ENCODE measurements around the gene NRG2.

NRG2 gene

GRCh38 chr5:140007311-140007710, 35.8 kb downstream of the NRG2 start:
- FAIRE-seq = no peak

DNA sequence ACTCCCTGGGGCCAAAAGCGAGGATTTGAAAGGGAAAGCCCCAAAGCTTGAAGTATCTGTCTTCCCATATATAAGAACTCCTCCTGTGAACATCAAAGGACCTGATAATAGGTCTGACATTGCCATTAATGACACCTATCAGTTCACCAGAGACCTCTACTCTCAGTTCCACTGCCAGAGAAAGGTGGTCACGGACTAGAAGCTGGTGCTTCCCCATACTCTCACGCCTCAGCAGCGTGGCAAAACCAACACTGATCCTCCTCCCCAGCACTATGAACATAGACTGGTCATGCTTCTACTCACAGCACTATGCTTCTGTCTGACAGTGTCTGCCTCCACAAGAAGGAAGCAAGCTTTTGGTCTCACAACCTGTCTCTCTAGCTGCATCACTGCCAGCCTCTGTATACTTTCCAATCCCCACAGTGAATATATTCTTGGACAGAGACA, 37.9 kb downstream of the NRG2 start:
- no peak for FAIRE-seq

DNA sequence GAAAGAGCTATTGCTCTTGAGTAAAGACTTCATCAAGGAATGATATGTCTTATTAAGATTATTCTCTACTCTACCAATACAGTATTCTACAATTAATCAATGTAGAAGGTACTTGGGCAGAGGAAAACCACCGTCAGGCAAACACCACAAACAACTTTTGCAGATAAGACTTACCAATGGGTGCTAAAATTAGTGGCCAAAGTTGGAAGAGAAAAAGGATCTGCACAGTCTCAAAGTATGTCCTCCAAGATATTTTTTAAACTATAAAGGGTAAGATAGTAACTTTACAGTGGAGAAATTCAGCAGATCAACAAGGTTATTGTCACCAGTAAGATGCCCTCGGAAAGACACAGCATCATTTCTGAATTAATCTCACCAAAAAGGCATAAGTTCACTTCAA, 38.9 kb downstream of the NRG2 start:
- FAIRE-seq = no peak

DNA sequence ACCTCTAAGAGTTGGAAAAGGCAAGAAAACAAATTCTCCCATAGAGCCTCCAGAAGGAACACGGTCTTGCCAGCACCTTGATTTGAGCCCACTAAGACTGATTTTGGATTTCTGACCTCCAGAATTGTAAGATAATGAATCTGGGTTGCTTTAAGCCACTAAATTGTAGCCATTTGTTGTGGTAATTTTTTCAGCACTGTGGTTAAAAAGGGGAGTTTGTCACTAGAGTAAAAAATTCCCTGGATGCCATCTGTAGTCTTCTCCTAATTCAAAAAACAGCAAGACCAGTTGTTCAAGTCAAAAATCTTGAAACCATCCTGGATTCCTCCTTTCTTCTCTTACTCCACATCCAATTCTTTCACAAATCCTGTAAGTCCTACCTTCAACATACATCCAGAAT, 39.6 kb downstream of the NRG2 start:
- FAIRE-seq = no peak

DNA sequence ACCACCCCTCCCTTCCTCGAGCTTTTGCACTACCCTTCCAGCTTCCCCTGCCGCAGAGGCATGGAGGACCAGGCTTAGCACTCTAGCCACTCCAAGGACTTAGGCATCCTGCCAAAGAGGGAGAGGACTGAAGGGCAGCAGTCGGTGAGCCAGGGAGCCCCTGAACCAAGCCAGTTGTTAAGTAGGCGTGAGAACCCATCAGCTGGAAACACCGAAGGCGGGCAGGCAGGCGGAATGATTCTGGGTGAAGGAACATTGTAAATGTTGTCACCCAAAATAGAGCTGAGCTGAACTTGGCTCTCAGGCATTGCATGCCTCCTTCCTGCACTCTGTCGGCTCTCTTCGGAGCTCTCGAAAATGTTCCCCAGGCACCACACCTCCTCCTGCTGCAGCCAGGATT, 42.8 kb downstream of the NRG2 start:
- FAIRE-seq = no peak

- no peak for FAIRE-seq
These were observed 44.3 kb downstream of the NRG2 start for GRCh38 chr5:139998837-139999236.

DNA sequence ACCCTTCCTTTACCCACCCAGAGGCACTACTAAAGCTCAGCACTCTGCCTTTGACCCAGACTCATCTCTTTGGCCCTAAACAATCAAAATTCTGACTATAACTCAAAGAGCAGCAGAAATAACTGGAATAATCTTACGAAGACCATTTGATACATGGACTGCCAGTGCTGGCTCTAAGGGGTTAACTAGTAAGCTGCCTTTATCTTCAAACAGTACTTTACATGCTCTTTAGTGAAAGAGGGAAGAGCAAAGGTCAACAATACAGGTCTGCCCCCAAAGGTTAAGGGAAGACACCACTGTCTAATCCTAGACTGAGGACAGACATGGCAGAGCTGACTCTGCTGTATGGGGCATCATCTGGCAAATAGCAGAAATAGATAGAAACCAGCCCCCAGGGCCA, 45.8 kb downstream of the NRG2 start:
- FAIRE-seq = no peak

DNA sequence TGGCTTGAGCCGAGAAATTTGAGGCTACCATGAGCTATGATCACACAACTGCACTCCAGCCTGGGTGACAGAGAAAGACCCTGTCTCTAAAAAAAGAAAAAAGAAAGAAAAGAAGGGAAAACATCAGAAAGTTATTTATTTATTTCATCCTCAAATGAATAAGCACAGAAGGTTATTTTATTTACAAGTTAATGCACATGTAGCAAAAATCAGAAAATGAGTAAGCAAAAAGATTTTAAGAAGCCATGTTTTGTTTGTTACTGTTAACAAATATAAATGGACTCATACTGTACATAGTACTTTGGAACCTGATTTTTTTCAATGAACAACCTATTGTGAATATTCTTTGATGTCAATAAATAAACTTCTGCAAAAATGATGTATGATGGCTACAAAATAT, 47.2 kb downstream of the NRG2 start:
- no peak for FAIRE-seq

- FAIRE-seq = no peak
These were observed 48.9 kb downstream of the NRG2 start for GRCh38 chr5:139994234-139994633.

- no peak for FAIRE-seq
These were observed 57.4 kb downstream of the NRG2 start for GRCh38 chr5:139985733-139986132.

DNA sequence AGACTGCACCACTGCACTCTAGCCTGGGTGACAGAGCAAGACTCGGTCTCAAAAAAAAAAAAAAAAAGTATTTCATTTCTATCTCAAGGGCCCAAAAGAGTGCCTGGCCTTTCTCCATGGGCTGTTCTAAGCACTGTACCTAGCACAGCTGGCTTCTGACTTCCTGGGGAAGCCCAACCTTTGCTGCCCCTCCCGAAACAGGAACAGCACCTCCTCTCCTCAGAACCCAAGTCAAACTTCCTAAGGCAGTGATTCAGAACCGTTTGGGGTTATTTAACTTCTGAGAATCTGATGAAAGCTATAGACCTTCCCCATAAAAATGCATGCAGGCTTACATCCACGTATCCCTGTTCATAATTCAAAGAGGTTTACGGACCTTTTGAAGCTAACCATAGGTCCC, 57.8 kb downstream of the NRG2 start:
- no peak for FAIRE-seq

DNA sequence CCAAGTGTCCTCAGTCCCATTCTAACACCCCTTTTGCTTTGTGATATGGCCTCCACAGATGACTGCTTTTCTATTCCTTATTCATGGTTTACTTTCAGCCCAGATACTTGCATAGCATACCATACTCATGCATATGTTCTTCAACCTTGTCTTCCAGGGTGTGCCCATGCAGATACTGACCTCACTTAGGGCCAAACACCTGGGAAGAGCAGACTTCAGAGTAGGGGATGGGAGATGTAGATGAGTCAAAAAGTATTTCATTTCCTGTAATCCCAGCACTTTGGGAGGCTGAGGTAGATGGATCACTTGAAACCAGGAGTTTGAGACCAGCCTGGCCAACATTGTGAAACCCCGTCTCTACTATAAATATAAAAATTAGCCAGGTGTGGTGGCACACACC, 58.3 kb downstream of the NRG2 start:
- no peak for FAIRE-seq

DNA sequence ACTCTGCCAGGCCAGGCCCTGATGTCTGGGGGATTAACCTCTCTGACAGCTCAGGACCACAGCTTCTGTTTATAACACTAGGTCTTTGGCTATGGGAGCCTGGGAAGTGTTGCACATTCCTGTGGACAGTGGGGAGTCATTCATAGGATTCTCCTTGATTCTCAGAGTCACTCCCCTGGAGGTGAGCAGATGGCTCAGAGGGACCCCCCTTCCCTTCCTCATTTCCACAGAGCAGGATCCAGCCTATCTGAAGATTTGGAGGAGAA, 60.2 kb downstream of the NRG2 start:
- no peak for FAIRE-seq

DNA sequence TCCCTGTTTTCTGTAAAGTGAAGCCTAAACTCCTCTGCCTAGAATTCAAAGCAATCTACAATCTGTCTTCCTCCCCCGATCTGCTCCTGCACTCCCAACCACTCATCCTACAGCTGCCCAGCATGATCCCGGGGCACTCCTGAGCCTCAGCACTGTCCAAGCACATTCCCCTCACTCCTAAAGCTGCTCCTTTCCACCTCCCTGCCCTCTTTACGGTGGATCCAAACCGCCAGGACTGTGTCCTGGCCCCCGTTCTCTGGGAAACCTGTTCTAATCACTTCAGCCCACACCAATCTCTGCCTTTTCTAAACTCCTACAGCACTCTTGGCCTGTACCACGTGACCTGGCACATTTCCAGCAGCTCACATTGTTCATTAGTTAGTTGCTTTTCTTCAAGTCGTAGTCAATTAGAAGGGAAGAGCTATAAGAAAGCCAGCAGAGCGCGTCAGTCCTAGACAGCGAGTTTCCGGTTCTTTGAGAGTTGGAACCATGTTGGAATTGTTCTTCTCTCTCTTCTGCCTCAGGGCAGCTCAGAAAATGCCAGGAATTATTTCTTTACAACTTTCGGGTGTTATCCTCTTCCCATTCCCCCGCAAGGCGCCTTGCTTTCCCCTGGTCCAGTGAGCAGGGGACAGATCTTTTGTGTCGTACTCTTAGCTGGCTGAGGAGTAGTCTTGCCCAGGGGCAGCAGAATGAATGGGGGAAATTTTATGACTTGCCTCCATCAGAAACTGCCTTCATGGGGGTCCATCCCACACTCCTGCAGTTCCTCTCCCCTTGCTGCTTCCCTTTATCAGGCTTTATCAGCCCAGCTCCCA, 60.7 kb downstream of the NRG2 start:
- no peak for FAIRE-seq

DNA sequence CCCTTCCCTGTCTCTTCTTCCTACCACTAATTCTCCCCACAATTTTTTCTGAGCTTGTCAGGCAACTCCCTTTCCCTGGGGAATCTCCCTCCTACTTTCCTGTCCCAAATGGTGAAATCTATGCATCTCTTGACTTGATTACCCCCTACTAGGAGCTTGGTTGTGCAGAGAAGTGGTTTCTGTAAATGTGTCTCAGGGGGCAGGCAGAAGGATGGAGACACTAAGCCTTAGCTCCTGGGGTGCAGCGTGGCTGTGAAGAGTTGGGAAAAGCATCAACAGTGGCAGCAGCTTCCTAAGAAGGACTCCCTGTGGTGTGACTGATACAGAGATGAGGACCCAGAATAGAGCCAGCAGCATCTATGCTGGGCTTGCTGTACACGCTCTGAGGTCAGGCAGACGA, 62.3 kb downstream of the NRG2 start:
- no peak for FAIRE-seq

- no peak for FAIRE-seq
These were observed 63.2 kb downstream of the NRG2 start for GRCh38 chr5:139979943-139980342.

DNA sequence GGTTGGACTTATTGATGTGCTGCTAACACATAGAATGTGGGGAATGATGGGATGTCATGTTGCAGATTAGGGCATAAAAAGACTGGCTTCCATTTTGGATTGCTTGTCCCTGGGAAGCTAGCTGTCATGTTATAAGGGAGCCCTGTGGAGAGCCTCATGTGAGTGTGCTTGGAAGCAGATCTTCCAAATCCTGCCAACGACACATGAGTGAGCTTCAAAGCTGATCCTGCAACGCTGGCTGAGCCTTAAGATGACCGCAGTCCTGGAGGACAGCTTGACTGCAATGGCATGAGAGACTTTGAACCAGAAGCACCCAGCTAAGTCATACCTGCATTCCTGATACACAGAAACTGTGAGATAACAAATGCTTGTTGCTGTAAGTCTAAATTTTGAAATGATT, 63.6 kb downstream of the NRG2 start:
- no peak for FAIRE-seq

DNA sequence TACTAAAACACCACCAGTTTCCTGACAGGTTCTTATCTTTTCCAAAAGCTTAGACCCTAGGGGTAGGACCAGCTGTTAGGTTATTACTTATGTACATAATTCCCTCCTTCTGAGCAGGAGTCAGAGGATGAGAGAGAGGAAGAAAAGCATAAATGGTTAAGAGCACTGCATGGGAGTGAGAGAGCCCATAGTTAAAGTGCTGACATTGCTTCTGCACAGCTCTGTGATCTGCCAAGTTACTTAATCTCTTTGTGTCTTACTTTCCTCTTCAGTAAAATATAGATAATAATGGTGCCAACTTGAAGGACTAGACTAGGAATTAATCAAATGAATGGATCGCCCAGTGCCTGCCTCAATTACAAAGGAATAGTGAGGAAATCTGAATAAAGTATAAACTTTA, 66.4 kb downstream of the NRG2 start:
- FAIRE-seq = no peak

DNA sequence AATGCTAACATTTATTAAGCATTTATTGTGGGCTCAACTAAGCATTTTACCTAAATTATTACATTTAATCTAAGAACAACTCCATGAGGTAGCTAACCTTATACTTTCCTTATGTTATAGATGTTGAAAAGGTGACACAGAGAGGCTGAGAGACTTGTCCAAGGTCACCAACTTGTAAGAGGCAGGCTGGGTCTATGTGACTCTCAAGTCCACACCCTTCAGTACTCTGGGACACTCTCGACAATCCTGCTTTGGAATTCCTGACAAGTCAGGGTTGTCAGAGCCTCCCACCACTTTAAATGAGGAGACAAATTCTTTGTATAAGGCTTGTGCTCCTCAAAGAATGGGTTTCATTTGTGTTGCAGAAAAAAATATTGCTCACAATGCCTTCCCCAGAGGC, 67.2 kb downstream of the NRG2 start:
- no peak for FAIRE-seq

GRCh38 chr5:139975306-139975705, 67.8 kb downstream of the NRG2 start:
- FAIRE-seq = no peak

- FAIRE-seq = no peak
These were observed 68.4 kb downstream of the NRG2 start for GRCh38 chr5:139974661-139975060.

GRCh38 chr5:139971202-139971725, 71.8 kb downstream of the NRG2 start:
- no peak for FAIRE-seq

- FAIRE-seq = no peak
These were observed 73.8 kb downstream of the NRG2 start for GRCh38 chr5:139969318-139969717.

- FAIRE-seq = no peak
These were observed 74.4 kb downstream of the NRG2 start for GRCh38 chr5:139968547-139969261.

GRCh38 chr5:139967353-139967752, 75.7 kb downstream of the NRG2 start:
- FAIRE-seq = no peak

Measured in colon (tissue), 2 donors.